Measurements from ENCODE around the gene OR1N2.

GRCh38 chr9:122572456-122572855, 19.5 kb downstream of the OR1N2 start:
- TF ChIP-seq CTCF (IDR thresholded peaks at IDR 0.05 in 8 of 11, conservative IDR thresholded peaks at IDR 0.05 in 3 of 11) (no peak), POLR2AphosphoS5 (IDR thresholded peaks at IDR 0.05) (no peak), POLR2A (IDR thresholded peaks at IDR 0.05) (no peak)
